C4-2B (cell line): Measurements from ENCODE around the gene PHKA1.

Source experiments
- H3K27ac ChIP-seq: fragments of 450-650 bp; 2 replicates; pipeline ENCODE4 v1.5.1; 2017
- ZFX ChIP-seq: fragments of 450-650 bp; IDR thresholded peaks from 2 replicates; pipeline ENCODE4 v1.6.1; 2017
- TF ChIP-seq, protein P1 (sequence below): fragments of 450-650 bp; conservative IDR thresholded peaks from 2 replicates; pipeline ENCODE4 v1.5.1; 2017; ENCODE audit warnings: mild to moderate bottlenecking

PHKA1 gene

DNA sequence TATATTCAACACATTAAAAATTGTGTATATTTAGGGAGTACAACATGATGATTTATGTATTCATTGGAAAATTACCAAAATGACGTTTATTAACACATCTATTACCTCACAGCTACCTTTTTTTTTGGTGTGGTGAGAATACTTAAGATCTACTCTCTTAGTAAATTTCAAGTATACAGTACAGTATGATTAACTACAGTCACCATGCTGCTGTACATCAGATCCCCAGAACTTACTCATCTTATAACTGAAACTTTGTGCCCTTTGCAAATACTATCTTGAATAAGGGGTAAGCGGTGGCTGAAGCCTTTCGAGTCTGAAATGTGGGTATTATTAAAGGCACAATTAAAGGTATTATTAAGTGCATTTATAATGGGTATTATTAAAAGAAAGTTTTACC, 976 bp downstream of the PHKA1 start:
- peak overlapping the region; percentile 77; the same call in 1 of the 2 replicates for H3K27ac ChIP-seq
- no peak for TF ChIP-seq ZFX
- TF ChIP-seq, protein P1, sequence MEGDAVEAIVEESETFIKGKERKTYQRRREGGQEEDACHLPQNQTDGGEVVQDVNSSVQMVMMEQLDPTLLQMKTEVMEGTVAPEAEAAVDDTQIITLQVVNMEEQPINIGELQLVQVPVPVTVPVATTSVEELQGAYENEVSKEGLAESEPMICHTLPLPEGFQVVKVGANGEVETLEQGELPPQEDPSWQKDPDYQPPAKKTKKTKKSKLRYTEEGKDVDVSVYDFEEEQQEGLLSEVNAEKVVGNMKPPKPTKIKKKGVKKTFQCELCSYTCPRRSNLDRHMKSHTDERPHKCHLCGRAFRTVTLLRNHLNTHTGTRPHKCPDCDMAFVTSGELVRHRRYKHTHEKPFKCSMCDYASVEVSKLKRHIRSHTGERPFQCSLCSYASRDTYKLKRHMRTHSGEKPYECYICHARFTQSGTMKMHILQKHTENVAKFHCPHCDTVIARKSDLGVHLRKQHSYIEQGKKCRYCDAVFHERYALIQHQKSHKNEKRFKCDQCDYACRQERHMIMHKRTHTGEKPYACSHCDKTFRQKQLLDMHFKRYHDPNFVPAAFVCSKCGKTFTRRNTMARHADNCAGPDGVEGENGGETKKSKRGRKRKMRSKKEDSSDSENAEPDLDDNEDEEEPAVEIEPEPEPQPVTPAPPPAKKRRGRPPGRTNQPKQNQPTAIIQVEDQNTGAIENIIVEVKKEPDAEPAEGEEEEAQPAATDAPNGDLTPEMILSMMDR = no peak

DNA sequence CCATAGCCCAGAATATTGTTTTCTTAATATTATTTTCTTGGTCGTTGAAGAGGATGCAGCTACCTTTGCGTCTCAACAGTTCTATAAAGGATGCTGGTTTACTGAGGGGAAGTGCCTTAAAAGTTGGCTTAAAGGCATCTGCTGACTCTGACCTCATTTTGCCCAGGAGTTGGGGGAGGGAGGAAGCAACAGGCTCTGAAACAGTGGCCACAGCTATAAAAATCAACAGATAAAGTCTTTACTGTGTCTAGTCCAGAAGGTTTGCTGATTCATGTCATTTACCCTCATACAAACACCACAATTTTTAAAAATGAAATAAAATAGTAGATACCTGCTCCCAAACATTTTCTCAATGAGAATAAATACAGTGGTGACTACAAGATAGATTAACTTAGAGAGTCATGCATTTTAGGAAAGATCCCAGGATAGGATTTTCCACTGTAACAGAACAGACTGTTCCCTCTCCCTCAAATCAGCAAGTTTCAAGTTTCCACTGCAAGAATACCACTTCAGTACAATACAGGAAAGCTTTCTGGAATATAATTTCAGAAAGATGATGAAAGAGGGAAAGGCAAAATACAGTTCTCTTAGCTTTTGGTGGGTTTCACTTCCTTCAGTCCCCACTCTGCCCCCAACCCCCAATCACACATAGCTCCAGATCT, 1.9 kb downstream of the PHKA1 start:
- TF ChIP-seq, protein P1 = no peak
- no peak for TF ChIP-seq ZFX
- H3K27ac ChIP-seq = no peak overlapping the region

DNA sequence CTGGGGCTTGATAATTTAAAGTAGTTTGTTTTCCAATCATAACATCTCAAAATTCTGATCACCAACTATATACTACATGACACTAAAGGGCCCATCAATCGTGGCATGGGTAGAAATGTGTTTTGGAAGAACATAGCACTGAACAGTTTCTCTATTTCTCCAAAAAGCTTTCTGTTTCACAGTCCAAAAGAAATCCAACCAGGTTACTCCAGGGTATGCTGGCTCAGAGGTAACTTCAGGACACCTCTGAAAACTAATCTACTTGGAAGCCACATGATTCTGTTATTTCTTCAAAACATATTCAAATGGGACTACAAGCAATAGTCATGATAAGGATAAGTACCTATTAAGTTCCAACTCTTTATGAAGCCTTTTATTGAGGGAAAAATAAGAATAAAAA, 8.3 kb downstream of the PHKA1 start:
- H3K27ac ChIP-seq = no peak overlapping the region
- TF ChIP-seq, protein P1 = no peak
- no peak for TF ChIP-seq ZFX

DNA sequence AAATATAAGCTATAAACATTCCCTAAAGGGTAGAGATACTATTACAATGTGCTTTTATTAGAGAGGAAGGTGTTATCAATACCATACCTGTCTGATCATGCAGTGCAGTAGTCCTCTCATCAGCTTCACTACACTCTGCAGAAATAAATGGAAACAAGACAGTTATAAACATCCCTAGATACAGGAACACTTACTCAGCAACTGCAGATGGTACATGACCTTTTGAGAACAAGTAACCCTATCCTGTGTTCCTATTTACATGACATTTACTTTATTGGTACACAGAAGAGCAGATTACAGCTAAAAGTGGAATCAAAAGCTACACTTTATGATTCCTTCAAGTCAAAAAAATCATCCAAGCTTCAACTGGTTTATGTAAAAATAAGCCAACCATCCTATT, 9.0 kb downstream of the PHKA1 start:
- no peak overlapping the region for H3K27ac ChIP-seq
- TF ChIP-seq, protein P1 = no peak
- TF ChIP-seq ZFX = no peak

DNA sequence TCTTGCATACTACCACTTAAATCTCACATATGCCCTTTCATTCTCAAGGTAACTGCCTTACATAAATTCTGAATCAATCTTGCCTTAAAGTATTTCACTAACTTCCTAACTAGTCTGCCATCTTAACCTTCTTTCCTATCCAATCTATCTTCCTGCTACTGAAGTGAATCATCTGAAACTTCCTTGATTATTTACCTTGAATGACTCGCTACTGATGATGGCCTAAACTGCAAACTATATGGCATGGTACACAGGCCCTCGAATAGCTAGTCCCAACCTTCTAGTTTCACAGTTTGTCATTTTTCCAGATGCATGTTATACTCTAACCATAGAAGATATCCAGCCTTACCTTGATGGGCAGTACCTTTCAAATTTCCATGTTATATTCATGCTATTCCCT, 19.9 kb downstream of the PHKA1 start:
- no peak overlapping the region for H3K27ac ChIP-seq
- TF ChIP-seq ZFX = no peak
- TF ChIP-seq, protein P1 = no peak

DNA sequence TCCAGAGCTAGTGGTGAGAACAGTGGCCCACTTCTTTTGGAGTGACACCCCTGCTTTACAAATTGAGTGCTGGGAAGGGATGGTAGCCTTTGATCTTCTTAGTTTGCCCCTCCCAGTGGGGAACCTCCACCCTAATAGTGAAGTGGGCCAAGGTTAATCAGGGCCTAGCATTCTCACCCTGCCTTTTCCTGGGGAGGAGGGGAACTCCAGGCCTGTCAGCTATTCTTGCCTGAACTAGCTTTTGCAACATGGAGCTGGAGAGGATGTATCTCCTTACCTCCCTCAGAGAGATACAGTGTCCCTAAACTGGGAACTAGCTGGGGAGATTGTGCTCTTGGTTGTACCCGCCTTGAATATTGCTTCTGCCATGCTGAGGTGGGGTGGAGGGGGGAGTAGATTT, 20.6 kb downstream of the PHKA1 start:
- H3K27ac ChIP-seq = no peak overlapping the region
- TF ChIP-seq, protein P1 = no peak
- TF ChIP-seq ZFX = no peak

DNA sequence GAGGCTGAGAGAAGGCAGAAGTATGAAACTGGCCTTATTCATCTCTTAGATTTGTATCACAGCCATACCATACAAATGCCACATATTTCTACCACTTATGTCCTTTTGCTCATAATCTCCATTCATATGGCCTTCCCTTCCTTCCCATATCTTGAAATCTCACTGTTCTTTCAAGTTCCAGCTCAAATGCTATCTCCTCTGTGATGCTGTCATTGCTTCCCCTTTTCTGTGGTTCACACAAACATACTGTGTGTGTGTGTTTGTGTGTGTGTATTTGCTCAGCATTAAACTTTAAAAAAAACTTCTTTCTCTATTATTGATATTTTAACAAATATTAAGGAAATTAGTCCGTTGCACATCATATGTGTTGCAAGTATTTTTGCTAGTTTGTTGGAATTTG, 26.7 kb downstream of the PHKA1 start:
- no peak overlapping the region for H3K27ac ChIP-seq
- TF ChIP-seq, protein P1 = no peak
- no peak for TF ChIP-seq ZFX
